Esophagus (tissue), 2 donors: ENCODE measurements around the gene PBRM1. TPM values are rescaled to one million over a fixed set of nuclear protein-coding genes. Genes with fewer than 3 reads are reported as not detected.

Experiments
- polyA plus RNA-seq, 2 donors: library from polyadenylated mRNA; stranded (reverse); fragments of 200-250 nt; gene quantifications; one replicate each; pipeline ENCODE4 v1.2.3, GENCODE V29; 2013
- donor health status: healthy with polysubstance abuse.
- donor health status: Bipolar disorder and iron deficiency.

The PBRM1 gene
- polyA plus RNA-seq, 2 donors, result 8.3 to 12.0 TPM

Other genes starting within 250 kb of the PBRM1 start
- gene SEMA3G, start 240.8 kb downstream of the PBRM1 start, polyA plus RNA-seq, result 1 to 10 TPM; 1.3 to 1.7 TPM
- gene TNNC1, start 231.9 kb downstream of the PBRM1 start, polyA plus RNA-seq, result 1 to 10 TPM; 1.3 to 2.0 TPM
- 10 to 100 TPM; 32.2 to 59.6 TPM for gene NISCH, start 230.3 kb downstream of the PBRM1 start, polyA plus RNA-seq
- gene STAB1, start 190.6 kb downstream of the PBRM1 start, polyA plus RNA-seq, result 10 to 100 TPM; 30.5 to 39.0 TPM
- 10 to 100 TPM; 81.7 to 93.7 TPM for gene NT5DC2, start 152.1 kb downstream of the PBRM1 start, polyA plus RNA-seq
- 10 to 100 TPM; 20.9 to 37.7 TPM for gene UQCC5, start 149.3 kb downstream of the PBRM1 start, polyA plus RNA-seq
- gene GNL3, start 119 bp upstream of the PBRM1 start, polyA plus RNA-seq, result 100 to 1,000 TPM in 1 of 2 donors, 10 to 100 TPM in 1; 91.8 to 103 TPM
- 10 to 100 TPM; 16.7 to 19.8 TPM for gene GLT8D1, start 19.9 kb upstream of the PBRM1 start, polyA plus RNA-seq
- 100 to 1,000 TPM in 1 of 2 donors, 10 to 100 TPM in 1; 54.6 to 114 TPM for gene SPCS1, start 20.2 kb upstream of the PBRM1 start, polyA plus RNA-seq
- 1 to 10 TPM; 3.6 to 4.3 TPM for gene NEK4, start 85.0 kb upstream of the PBRM1 start, polyA plus RNA-seq
- under 1 TPM in 1 of 2 donors, not detected in 1; 0.13 TPM for gene ITIH1, start 91.7 kb upstream of the PBRM1 start, polyA plus RNA-seq
- gene ITIH3, start 108.9 kb upstream of the PBRM1 start, polyA plus RNA-seq, result 1 to 10 TPM in 1 of 2 donors, under 1 TPM in 1; 0.88 to 1.1 TPM
- gene ITIH4, start 144.8 kb upstream of the PBRM1 start, polyA plus RNA-seq, result 1 to 10 TPM; 2.5 to 6.7 TPM
- gene MUSTN1, start 149.1 kb upstream of the PBRM1 start, polyA plus RNA-seq, result 10 to 100 TPM in 1 of 2 donors, 1 to 10 TPM in 1; 7.0 to 13.1 TPM
- 1 to 10 TPM; 6.0 to 7.4 TPM for gene STIMATE, start 211.6 kb upstream of the PBRM1 start, polyA plus RNA-seq